K562 (cell line): Measurements from ENCODE around the gene TNFAIP3. TPM values are rescaled to one million over a fixed set of nuclear protein-coding genes. Genes with fewer than 3 reads are reported as not detected.
A peak's percentile ranks its signal among the peaks of the same experiment; 100 is the strongest.

Source experiments
- BHLHE40 ChIP-seq: IDR thresholded peaks from 2 replicates; pipeline ENCODE4 v1.6.1; 2011; ENCODE audit warnings: low read length, improper control_type of control experiment
- CREB5 ChIP-seq: fragments of 250-450 bp; sonication (Bioruptor Pico); IDR thresholded peaks from 2 replicates; pipeline ENCODE4 v1.5.0; 2020; ENCODE audit warnings: mild to moderate bottlenecking
- EWSR1 ChIP-seq: fragments of 450-650 bp; IDR thresholded peaks from 2 replicates; pipeline ENCODE4 v1.6.1; 2018; ENCODE audit warnings: borderline replicate concordance, mild to moderate bottlenecking, low read depth, moderate library complexity; ENCODE audit not compliant: partially characterized antibody
- GATAD2B ChIP-seq: fragments of 450-650 bp; IDR thresholded peaks from 2 replicates; pipeline ENCODE4 v1.6.1; 2017; ENCODE audit warnings: mild to moderate bottlenecking, borderline replicate concordance
- KAT8 ChIP-seq: fragments of 450-650 bp; IDR thresholded peaks from 2 replicates; pipeline ENCODE4 v1.6.1; 2016; ENCODE audit warnings: low read depth, mild to moderate bottlenecking
- POLR3A ChIP-seq: IDR thresholded peaks from 2 replicates; pipeline ENCODE4 v1.6.1; 2011; ENCODE audit warnings: borderline replicate concordance, mild to moderate bottlenecking, moderate library complexity; ENCODE audit not compliant: insufficient read length, insufficient read depth; ENCODE audit errors: extremely low read depth
- RREB1 ChIP-seq: fragments of 250-450 bp; sonication (Bioruptor Pico); IDR thresholded peaks from 2 replicates; pipeline ENCODE4 v1.4.0; 2020
- SIN3A ChIP-seq, 2 experiments: fragments of 150-350 bp in 1 of 2; IDR thresholded peaks; 2 replicates each; pipeline ENCODE4 v1.6.1; 2011 to 2016; ENCODE audit warnings: borderline replicate concordance in 2 of 2, low read depth in 2 of 2, low read length in 2 of 2, mild to moderate bottlenecking in 2 of 2, moderate library complexity in 2 of 2; ENCODE audit not compliant: control insufficient read depth in 1 of 2
- SMARCA4 ChIP-seq: fragments of 450-650 bp; IDR thresholded peaks from 2 replicates; pipeline ENCODE4 v1.6.1; 2016
- SRSF1 ChIP-seq: fragments of 200-400 bp; formaldehyde crosslinking; IDR thresholded peaks from 2 replicates; pipeline ENCODE4 v1.6.1; 2017; ENCODE audit warnings: mild to moderate bottlenecking, low read depth, low read length, moderate library complexity
- TAF7 ChIP-seq: fragments of 450-650 bp; IDR thresholded peaks from 2 replicates; pipeline ENCODE4 v1.6.1; 2016; ENCODE audit warnings: missing genetic modification characterization, missing compliant biosample characterization
- TAF9B ChIP-seq: fragments of 450-650 bp; IDR thresholded peaks from 2 replicates; pipeline ENCODE4 v1.6.1; 2018; ENCODE audit warnings: mild to moderate bottlenecking; ENCODE audit not compliant: partially characterized antibody
- TFAP4 ChIP-seq: sonication (generic); formaldehyde crosslinking; IDR thresholded peaks from 2 replicates; pipeline ENCODE4 v1.8.0; 2022; ENCODE audit warnings: missing genetic modification reagents, mild to moderate bottlenecking, moderate library complexity, borderline replicate concordance
- THRAP3 ChIP-seq: fragments of 450-650 bp; IDR thresholded peaks from 2 replicates; pipeline ENCODE4 v1.6.1; 2016; ENCODE audit warnings: mild to moderate bottlenecking, inconsistent platforms, borderline replicate concordance
- ZNF12 ChIP-seq: sonication (generic); formaldehyde crosslinking; IDR thresholded peaks from 2 replicates; pipeline ENCODE4 v1.4.0; 2020; ENCODE audit warnings: mild to moderate bottlenecking, missing genetic modification reagents
- ZNF184 ChIP-seq: sonication (generic); formaldehyde crosslinking; IDR thresholded peaks from 2 replicates; pipeline ENCODE4 v1.5.0; 2020; ENCODE audit warnings: missing genetic modification reagents
- ZNF431 ChIP-seq: sonication (generic); formaldehyde crosslinking; IDR thresholded peaks from 2 replicates; pipeline ENCODE4 v1.8.0; 2022; ENCODE audit warnings: mild to moderate bottlenecking, missing genetic modification reagents
- ZNF449 ChIP-seq: fragments of 250-450 bp; sonication (Bioruptor Pico); IDR thresholded peaks from 2 replicates; pipeline ENCODE4 v1.8.0; 2022; ENCODE audit warnings: moderate library complexity, mild to moderate bottlenecking, inconsistent platforms
- polyA plus RNA-seq, 8 experiments: library from polyadenylated mRNA; depleted of rRNA in 4 of 8; stranded (reverse) in 5 of 8; unstranded in 3 of 8; fragments of >200 nt; fragmentation: Nextera tagmentation in 2 of 8; fragmentation: Illumina TruSeq in 1 of 8; extraction: Ambion mirVana in 2 of 8; extraction: Trizol in 1 of 8; gene quantifications; 2 replicates each; pipeline versions ENCODE4 v1.2.1 to v1.2.3, GENCODE V29; 2011 to 2014; ENCODE audit warnings: inconsistent platforms in 1 of 8, missing spikeins in 1 of 8
- total RNA-seq, 7 experiments: library from RNA; depleted of rRNA in 6 of 7; stranded (reverse); fragments of >200 nt in 6 of 7; fragmentation: Illumina TruSeq in 2 of 7; extraction: Trizol in 2 of 7; gene quantifications; 2 replicates each; pipeline versions ENCODE4 v1.2.1 to v1.2.3, GENCODE V29; 2011 to 2021; ENCODE audit warnings: low replicate concordance in 1 of 7

TNFAIP3 gene
- total and polyA plus RNA-seq, 9 of the 15 experiments (the other 6 are each of a cell fraction or from before 2014, with no cell fraction given) = 0.79 to 17.0 (median 6.4) TPM

- TF ChIP-seq CREB5 (CRISPR knock-in tag) (no peak), TFAP4 (peak; percentile 99), KAT8 (no peak), THRAP3 (no peak), ZNF12 (CRISPR knock-in tag) (peak; percentile 39; the same call in 1 of the 2 replicates), EWSR1 (no peak), SIN3A (IDR thresholded peaks at IDR 0.05; ENCODE audit: borderline replicate concordance in 2 of 2, control insufficient read depth in 1 of 2, low read depth in 2 of 2, low read length in 2 of 2) (peak; percentile 75 to 89; a peak in 3 of 4 replicates), ZNF184 (CRISPR knock-in tag) (no peak), BHLHE40 (peak; percentile 43; the same call in 1 of the 2 replicates), GATAD2B (no peak), TAF9B (peak; percentile 76), POLR3A (no peak), TAF7 (tag) (no peak), ZNF431 (CRISPR knock-in tag) (no peak), SMARCA4 (peak; percentile 61; the same call in 1 of the 2 replicates), ZNF449 (CRISPR knock-in tag) (no peak), RREB1 (CRISPR knock-in tag) (no peak), SRSF1 (no peak)
Measured at GRCh38 chr6:137867685-137868509, 838 bp downstream of the TNFAIP3 start (continued).
